H9 (cell line): ENCODE measurements around the gene MARK4. TPM values are rescaled to one million over a fixed set of nuclear protein-coding genes. Genes with fewer than 3 reads are reported as not detected.

Experiments used
- DNase-seq: peaks from one replicate; pipeline ENCODE4 v3.0.0-alpha.2; 2017
- H2AFZ ChIP-seq: one replicate; pipeline ENCODE4 v1.6.1; 2013; ENCODE audit warnings: mild to moderate bottlenecking, low read length, control low read depth, moderate library complexity
- H2AK5ac ChIP-seq: 2 replicates; pipeline ENCODE4 v1.6.1; 2013; ENCODE audit warnings: low read length, control low read depth, mixed read lengths; ENCODE audit not compliant: insufficient read length
- H2BK120ac ChIP-seq: one replicate; pipeline ENCODE4 v1.6.1; 2013; ENCODE audit warnings: low read depth, mild to moderate bottlenecking, low read length, control low read depth, inconsistent platforms; ENCODE audit not compliant: poor library complexity, severe bottlenecking
- H2BK12ac ChIP-seq: 2 replicates; pipeline ENCODE4 v1.6.1; 2013; ENCODE audit warnings: low read length, control low read depth, mixed read lengths, low read depth; ENCODE audit not compliant: insufficient read length
- H2BK15ac ChIP-seq: 2 replicates; pipeline ENCODE4 v1.6.1; 2013; ENCODE audit warnings: low read depth, low read length, control low read depth
- H2BK20ac ChIP-seq: one replicate; pipeline ENCODE4 v1.6.1; 2013; ENCODE audit warnings: low read depth, mild to moderate bottlenecking, low read length, control low read depth, inconsistent platforms; ENCODE audit not compliant: poor library complexity, severe bottlenecking
- H2BK5ac ChIP-seq: 2 replicates; pipeline ENCODE4 v1.6.1; 2013; ENCODE audit warnings: low read length, control low read depth, mixed read lengths; ENCODE audit not compliant: insufficient read length
- H3K14ac ChIP-seq: 2 replicates; pipeline ENCODE4 v1.6.1; 2013; ENCODE audit warnings: low read length, control low read depth; ENCODE audit not compliant: insufficient read depth
- H3K18ac ChIP-seq: 2 replicates; pipeline ENCODE4 v1.6.1; 2013; ENCODE audit warnings: low read depth, mild to moderate bottlenecking, mixed read lengths, low read length, control low read depth; ENCODE audit not compliant: insufficient read length
- H3K23ac ChIP-seq: 2 replicates; pipeline ENCODE4 v1.6.1; 2013; ENCODE audit warnings: low read length, control low read depth, mixed read lengths, low read depth; ENCODE audit not compliant: insufficient read length
- H3K23me2 ChIP-seq: 2 replicates; pipeline ENCODE4 v1.6.1; 2013; ENCODE audit warnings: low read depth, mild to moderate bottlenecking, mixed read lengths, low read length, control low read depth; ENCODE audit not compliant: insufficient read length, poor library complexity, severe bottlenecking
- H3K27ac ChIP-seq: 2 replicates; pipeline ENCODE4 v1.5.1; 2013; ENCODE audit warnings: low read length, control low read depth, mixed read lengths, low read depth; ENCODE audit not compliant: insufficient read length
- H3K27me3 ChIP-seq: 2 replicates; pipeline ENCODE4 v1.6.1; 2013; ENCODE audit warnings: low read length, control low read depth, inconsistent platforms; ENCODE audit not compliant: insufficient read depth
- H3K4ac ChIP-seq: 2 replicates; pipeline ENCODE4 v1.6.1; 2013; ENCODE audit warnings: low read depth, mild to moderate bottlenecking, control low read depth, inconsistent platforms, low read length, moderate library complexity
- H3K4me1 ChIP-seq: 2 replicates; pipeline ENCODE4 v1.6.1; 2013; ENCODE audit warnings: low read length, control low read depth, inconsistent platforms; ENCODE audit not compliant: insufficient read depth
- H3K4me2 ChIP-seq: 2 replicates; pipeline ENCODE4 v1.6.1; 2013; ENCODE audit warnings: low read length, control low read depth, mixed read lengths; ENCODE audit not compliant: insufficient read length, insufficient read depth
- H3K56ac ChIP-seq: 2 replicates; pipeline ENCODE4 v1.6.1; 2013; ENCODE audit warnings: low read depth, mild to moderate bottlenecking, mixed read lengths, low read length, control low read depth; ENCODE audit not compliant: insufficient read length
- H3K79me1 ChIP-seq: 2 replicates; pipeline ENCODE4 v1.6.1; 2013; ENCODE audit warnings: low read depth, mild to moderate bottlenecking, moderate library complexity, low read length, control low read depth, inconsistent platforms; ENCODE audit not compliant: insufficient read depth, poor library complexity, severe bottlenecking
- H3K79me2 ChIP-seq: 2 replicates; pipeline ENCODE4 v1.6.1; 2013; ENCODE audit warnings: low read length, control low read depth, inconsistent platforms; ENCODE audit not compliant: insufficient read depth
- H3K9ac ChIP-seq: 2 replicates; pipeline ENCODE4 v1.6.1; 2013; ENCODE audit warnings: low read length, control low read depth, mixed read lengths; ENCODE audit not compliant: insufficient read length; ENCODE audit errors: extremely low read depth
- H3K9me3 ChIP-seq: one replicate; pipeline ENCODE4 v1.6.1; 2013; ENCODE audit warnings: low read depth, low read length, inconsistent platforms; ENCODE audit not compliant: control insufficient read depth
- H3T11ph ChIP-seq: one replicate; pipeline ENCODE4 v1.6.1; 2013; ENCODE audit warnings: mild to moderate bottlenecking, low read length, control low read depth, inconsistent platforms
- H4K20me1 ChIP-seq: one replicate; pipeline ENCODE4 v1.6.1; 2013; ENCODE audit not compliant: control insufficient read depth, insufficient read length, insufficient read depth
- H4K5ac ChIP-seq: 2 replicates; pipeline ENCODE4 v1.6.1; 2013; ENCODE audit warnings: low read depth, mild to moderate bottlenecking, mixed read lengths, low read length, control low read depth; ENCODE audit not compliant: insufficient read length
- H4K8ac ChIP-seq: replicated peaks from 2 replicates; pipeline ENCODE4 v1.6.1; 2013; ENCODE audit warnings: low read length, control low read depth, mixed read lengths, low read depth; ENCODE audit not compliant: insufficient read length
- H4K91ac ChIP-seq: 2 replicates; pipeline ENCODE4 v1.6.1; 2013; ENCODE audit warnings: low read depth, mild to moderate bottlenecking, moderate library complexity, mixed read lengths, low read length, control low read depth; ENCODE audit not compliant: insufficient read length
- H3K27ac Mint-ChIP-seq, 3 experiments: 2 replicates in 2 of 3; 3 replicates in 1 of 3; pipeline ENCODE4 v1.8.0; 2020 to 2021; ENCODE audit warnings: mixed read lengths in 3 of 3, mild to moderate bottlenecking in 1 of 3, moderate library complexity in 1 of 3
- H3K27me3 Mint-ChIP-seq: 2 replicates; pipeline ENCODE4 v1.8.0; 2021; ENCODE audit warnings: low read depth, mild to moderate bottlenecking, moderate library complexity, mixed read lengths
- H3K36me3 Mint-ChIP-seq, 3 experiments: 2 replicates in 2 of 3; 3 replicates in 1 of 3; pipeline ENCODE4 v1.8.0; 2020 to 2021; ENCODE audit warnings: low read depth in 3 of 3, mixed read lengths in 3 of 3; ENCODE audit not compliant: insufficient read depth in 1 of 3
- H3K4me1 Mint-ChIP-seq, 2 experiments: 2 replicates each; pipeline ENCODE4 v1.8.0; 2020; ENCODE audit warnings: mixed read lengths in 2 of 2
- H3K4me3 Mint-ChIP-seq, 2 experiments: 2 replicates in 1 of 2; 3 replicates in 1 of 2; pipeline ENCODE4 v1.8.0; 2020 to 2021; ENCODE audit warnings: mild to moderate bottlenecking in 2 of 2, mixed read lengths in 2 of 2, moderate library complexity in 1 of 2
- H3K9me3 Mint-ChIP-seq, 2 experiments: 2 replicates in 1 of 2; 3 replicates in 1 of 2; pipeline ENCODE4 v1.8.0; 2020; ENCODE audit warnings: mild to moderate bottlenecking in 2 of 2, mixed read lengths in 2 of 2, moderate library complexity in 1 of 2
- CTCF ChIP-seq: fragments of 200-600 bp; sonication (generic); conservative IDR thresholded peaks from 3 replicates; pipeline ENCODE4 v1.8.0; 2021; ENCODE audit warnings: antibody characterized with exemption, mild to moderate bottlenecking
- WGBS: extraction: QIAGEN DNeasy Blood & Tissue Kit; methylation state at CpG from one replicate; pipeline ENCODE4 v1.1.7; 2013; ENCODE audit warnings: missing lambda C conversion rate, low lambda C conversion rate, mixed read lengths; ENCODE audit not compliant: insufficient read length; ENCODE audit errors: extremely low coverage; 5-methylcytosine and 5-hydroxymethylcytosine counted together
- total RNA-seq: library from RNA; stranded (reverse); gene quantifications from 2 replicates; pipeline ENCODE4 v1.2.1, GENCODE V29; 2021

Gene MARK4
- total RNA-seq, 1 experiment from 2014 or later = 44.7 TPM

- Mint-ChIP-seq H3K9me3 (no peaks in the 10 kb centered on the region), H3K36me3 (peaks cover 20 to 52% (median 51%) of the 10 kb centered on the region in 3 experiments), H3K4me3 (no peak overlapping the region), H3K27me3 (no peaks in the 10 kb centered on the region), H3K4me1 (peaks cover 0 to 5% of the 10 kb centered on the region in 2 experiments; a peak in 2 of 4 replicates), H3K27ac (no peak overlapping the region)
- Histone ChIP-seq H3K14ac (no peak overlapping the region), H2BK5ac (no peak overlapping the region), H2BK12ac (no peak overlapping the region), H3K79me1 (no peaks in the 10 kb centered on the region), H4K8ac (no peak overlapping the region), H3T11ph (no peak overlapping the region), H3K9ac (no peak overlapping the region), H3K23me2 (no peaks in the 10 kb centered on the region), H3K9me3 (no peaks in the 10 kb centered on the region), H3K23ac (no peak overlapping the region), H2BK15ac (no peak overlapping the region), H3K4me1 (no peaks in the 10 kb centered on the region), H4K91ac (no peak overlapping the region), H2BK120ac (no peak overlapping the region), H2BK20ac (no peak overlapping the region), H3K27ac (no peak overlapping the region), H3K18ac (no peak overlapping the region), H3K4ac (no peak overlapping the region), H4K5ac (no peak overlapping the region), H3K79me2 (no peaks in the 10 kb centered on the region), H4K20me1 (no peaks in the 10 kb centered on the region), H3K4me2 (no peak overlapping the region), H2AK5ac (no peak overlapping the region), H3K27me3 (no peaks in the 10 kb centered on the region), H3K56ac (no peak overlapping the region), H2AFZ (no peak overlapping the region)
- no peak for DNase-seq
- no CpG with 5 or more reads among the region's 19 CpGs for WGBS
- no peak for TF ChIP-seq CTCF
These were observed 29.4 kb downstream of the MARK4 start for GRCh38 chr19:45280471-45280961.
